ENCODE data around the gene EPG5. TPM values are rescaled to one million over a fixed set of nuclear protein-coding genes. Genes with fewer than 3 reads are reported as not detected.

Gene EPG5
- total and polyA plus RNA-seq, 4 donors, result 3.2 to 20.3 (median 11.1) TPM

- Histone ChIP-seq H3K36me3 (ENCODE audit: control insufficient read depth in 4 of 4, insufficient read depth in 3 of 4, low read depth in 1 of 4, low read length in 3 of 4) (peaks cover 2 to 39% (median 33%) of the 10 kb centered on the region in 4 donors), H3K9ac (ENCODE audit: low read depth in 1 of 2, low read length in 2 of 2) (no peak overlapping the region), H3K4me3 (ENCODE audit: low read depth in 1 of 3, low read length in 3 of 3) (no peak overlapping the region), H3K4me1 (ENCODE audit: control insufficient read depth in 4 of 4, insufficient read depth in 4 of 4, low read length in 3 of 4) (peaks cover 0 to 6% (median 3%) of the 10 kb centered on the region in 4 donors), H3K9me3 (ENCODE audit: control insufficient read depth in 4 of 4, low read length in 3 of 4) (no peaks in the 10 kb centered on the region), H3K27me3 (ENCODE audit: control insufficient read depth in 4 of 4, insufficient read depth in 4 of 4, low read length in 3 of 4) (no peaks in the 10 kb centered on the region), H3K27ac (ENCODE audit: low read depth in 1 of 2, low read length in 2 of 2) (no peak overlapping the region)
- 98% methylated on average over 1 of the region's 1 CpG for WGBS
- DNase-seq (ENCODE audit: low spot score), result no peak
- TF ChIP-seq CTCF (IDR thresholded peaks at IDR 0.05; ENCODE audit: low read depth, low read length, missing input control), result no peak
- no peak for TF ChIP-seq NR2F2 (IDR thresholded peaks at IDR 0.05)
- TF ChIP-seq RAD21 (IDR thresholded peaks at IDR 0.05), result no peak
- no peak for TF ChIP-seq FOXA2 (IDR thresholded peaks at IDR 0.05)
- TF ChIP-seq RXRA (IDR thresholded peaks at IDR 0.05), result no peak
- no peak for TF ChIP-seq EGR1 (IDR thresholded peaks at IDR 0.05; ENCODE audit: low read depth in 2 of 2)
- TF ChIP-seq TAF1 (conservative IDR thresholded peaks at IDR 0.05), result no peak
- TF ChIP-seq HNF4G (IDR thresholded peaks at IDR 0.05), result no peak
- TF ChIP-seq YY1 (IDR thresholded peaks at IDR 0.05), result no peak
- TF ChIP-seq ATF3 (IDR thresholded peaks at IDR 0.05), result no peak
Observed at GRCh38 chr18:45923138-45923537, 44.0 kb downstream of the EPG5 start.

GRCh38 chr18:45920367-45920766, 46.8 kb downstream of the EPG5 start:
- Histone ChIP-seq H3K36me3 (ENCODE audit: control insufficient read depth in 4 of 4, insufficient read depth in 3 of 4, low read depth in 1 of 4, low read length in 3 of 4) (peaks cover 3 to 52% (median 42%) of the 10 kb centered on the region in 4 donors), H3K9ac (ENCODE audit: low read depth in 1 of 2, low read length in 2 of 2) (no peak overlapping the region), H3K27me3 (ENCODE audit: control insufficient read depth in 4 of 4, insufficient read depth in 4 of 4, low read length in 3 of 4) (no peaks in the 10 kb centered on the region), H3K9me3 (ENCODE audit: control insufficient read depth in 4 of 4, low read length in 3 of 4) (no peaks in the 10 kb centered on the region), H3K27ac (ENCODE audit: low read depth in 1 of 2, low read length in 2 of 2) (no peak overlapping the region), H3K4me1 (ENCODE audit: control insufficient read depth in 4 of 4, insufficient read depth in 4 of 4, low read length in 3 of 4) (peaks cover 0 to 6% (median 3%) of the 10 kb centered on the region in 4 donors), H3K4me3 (ENCODE audit: low read depth in 1 of 3, low read length in 3 of 3) (no peak overlapping the region)
- no peak for DNase-seq (ENCODE audit: low spot score)
- WGBS, result 17% methylated on average over 4 of the region's 4 CpGs
- TF ChIP-seq RAD21 (IDR thresholded peaks at IDR 0.05) (peak in 1 of 2 donors; percentile 26), NR2F2 (IDR thresholded peaks at IDR 0.05) (no peak), FOXA1 (IDR thresholded peaks at IDR 0.05) (no peak), YY1 (IDR thresholded peaks at IDR 0.05) (no peak), HNF4A (conservative IDR thresholded peaks at IDR 0.05) (no peak), FOXA2 (IDR thresholded peaks at IDR 0.05) (no peak)

- Histone ChIP-seq H3K27ac (ENCODE audit: low read depth in 1 of 2, low read length in 2 of 2) (no peak overlapping the region), H3K9ac (ENCODE audit: low read depth in 1 of 2, low read length in 2 of 2) (no peak overlapping the region), H3K4me1 (ENCODE audit: control insufficient read depth in 4 of 4, insufficient read depth in 4 of 4, low read length in 3 of 4) (peaks cover 0 to 6% (median 3%) of the 10 kb centered on the region in 4 donors), H3K4me3 (ENCODE audit: low read depth in 1 of 3, low read length in 3 of 3) (no peak overlapping the region), H3K36me3 (ENCODE audit: control insufficient read depth in 4 of 4, insufficient read depth in 3 of 4, low read depth in 1 of 4, low read length in 3 of 4) (peaks cover 5 to 48% (median 36%) of the 10 kb centered on the region in 4 donors), H3K27me3 (ENCODE audit: control insufficient read depth in 4 of 4, insufficient read depth in 4 of 4, low read length in 3 of 4) (no peaks in the 10 kb centered on the region), H3K9me3 (ENCODE audit: control insufficient read depth in 4 of 4, low read length in 3 of 4) (no peaks in the 10 kb centered on the region)
- WGBS, result 93% methylated on average over 8 of the region's 8 CpGs
- no peak for DNase-seq (ENCODE audit: low spot score)
- TF ChIP-seq RAD21 (IDR thresholded peaks at IDR 0.05) (peak in 1 of 2 donors; percentile 56), TAF1 (conservative IDR thresholded peaks at IDR 0.05) (no peak), RXRA (IDR thresholded peaks at IDR 0.05) (no peak)
Observed at GRCh38 chr18:45916302-45916701, 50.8 kb downstream of the EPG5 start.

- Histone ChIP-seq H3K9ac (ENCODE audit: low read depth in 1 of 2, low read length in 2 of 2) (no peak overlapping the region), H3K36me3 (ENCODE audit: control insufficient read depth in 4 of 4, insufficient read depth in 3 of 4, low read depth in 1 of 4, low read length in 3 of 4) (peaks cover 13 to 60% (median 44%) of the 10 kb centered on the region in 4 donors), H3K4me3 (ENCODE audit: low read depth in 1 of 3, low read length in 3 of 3) (no peak overlapping the region), H3K27ac (ENCODE audit: low read depth in 1 of 2, low read length in 2 of 2) (no peak overlapping the region), H3K4me1 (ENCODE audit: control insufficient read depth in 4 of 4, insufficient read depth in 4 of 4, low read length in 3 of 4) (no peaks in the 10 kb centered on the region), H3K27me3 (ENCODE audit: control insufficient read depth in 4 of 4, insufficient read depth in 4 of 4, low read length in 3 of 4) (no peaks in the 10 kb centered on the region), H3K9me3 (ENCODE audit: control insufficient read depth in 4 of 4, low read length in 3 of 4) (no peaks in the 10 kb centered on the region)
- no peak for DNase-seq (ENCODE audit: low spot score)
- WGBS, result 95% methylated on average over 4 of the region's 4 CpGs
- TF ChIP-seq EGR1 (IDR thresholded peaks at IDR 0.05; ENCODE audit: low read depth in 2 of 2) (no peak), HNF4A (conservative IDR thresholded peaks at IDR 0.05) (no peak), RXRA (IDR thresholded peaks at IDR 0.05) (no peak), YY1 (IDR thresholded peaks at IDR 0.05) (no peak), JUND (IDR thresholded peaks at IDR 0.05) (no peak), ATF3 (IDR thresholded peaks at IDR 0.05) (no peak), GABPA (IDR thresholded peaks at IDR 0.05 in 1 of 2, conservative IDR thresholded peaks at IDR 0.05 in 1 of 2) (no peak), ZBTB33 (IDR thresholded peaks at IDR 0.05) (no peak), HNF4G (IDR thresholded peaks at IDR 0.05) (no peak)
Observed at GRCh38 chr18:45913276-45913675, 53.9 kb downstream of the EPG5 start.
